OCI-LY3 (cell line): Measurements from ENCODE around the gene FAM209B.

ENCODE experiments used
- CTCF ChIP-seq: fragments of 200-600, 300-600 bp; sonication (generic); IDR thresholded peaks from 2 replicates; pipeline ENCODE4 v1.5.1; 2014; ENCODE audit warnings: antibody characterized with exemption, low read length, low read depth
- EZH2phosphoT487 ChIP-seq: fragments of 200-600 bp; shearing (Covaris generic); IDR thresholded peaks from 2 replicates; pipeline ENCODE4 v1.6.1; 2018; ENCODE audit warnings: antibody characterized with exemption, mixed run types, low read depth

GRCh38 chr20:56487216-56487615 is 45.8 kb upstream of the FAM209B start:
- no peak for TF ChIP-seq CTCF
- no peak for TF ChIP-seq EZH2phosphoT487
